ENCODE data around the gene PNCK.

The PNCK gene

GRCh38 chrX:153633048-153633447, 40.6 kb downstream of the PNCK start:
- no peaks in the 10 kb centered on the region for H3K79me2 ChIP-seq (ENCODE audit: low read length)
- no peaks in the 10 kb centered on the region for H4K20me1 ChIP-seq (ENCODE audit: insufficient read depth, low read length)
- H3K4me2 ChIP-seq (ENCODE audit: low read depth, low read length) = no peak overlapping the region
- no peaks in the 10 kb centered on the region for H3K36me3 ChIP-seq (replicated peaks; ENCODE audit: insufficient read depth, low read length)
- no peak overlapping the region for H3K9ac ChIP-seq (ENCODE audit: low read length)
- no peak overlapping the region for H3K27ac ChIP-seq (ENCODE audit: low read length)
- no peak overlapping the region for H2AFZ ChIP-seq (ENCODE audit: low read length)
- TF ChIP-seq EZH2phosphoT487 (IDR thresholded peaks at IDR 0.05; ENCODE audit: low read length) = no peak
- TF ChIP-seq EZH2 (optimal IDR thresholded peaks at IDR 0.05; ENCODE audit: low read depth, low read length) = no peak
- TF ChIP-seq CTCF (IDR thresholded peaks at IDR 0.05; ENCODE audit: low read length) = no peak
- no peaks in the 10 kb centered on the region for H3K9me2 ChIP-seq (replicated peaks; ENCODE audit: insufficient read depth, low read length)
- no peaks in the 10 kb centered on the region for H3K4me1 ChIP-seq (ENCODE audit: low read length)
- no peak overlapping the region for H3K4me3 ChIP-seq (ENCODE audit: low read length)
- no peak for DNase-seq
- peaks cover 66% of the 10 kb centered on the region for H3K27me3 ChIP-seq (replicated peaks; ENCODE audit: insufficient read depth, low read length)
- H3F3A ChIP-seq (ENCODE audit: insufficient read depth, low read length) = no peaks in the 10 kb centered on the region
- no peaks in the 10 kb centered on the region for H3K9me3 ChIP-seq (replicated peaks; ENCODE audit: insufficient read depth, low read length)

GRCh38 chrX:153632595-153632946, 41.0 kb downstream of the PNCK start:
- DNase-seq = no peak
- H3K27ac ChIP-seq (ENCODE audit: low read length) = no peak overlapping the region
- H3F3A ChIP-seq (ENCODE audit: insufficient read depth, low read length) = no peaks in the 10 kb centered on the region
- TF ChIP-seq CTCF (IDR thresholded peaks at IDR 0.05; ENCODE audit: low read length) = no peak
- TF ChIP-seq EZH2phosphoT487 (IDR thresholded peaks at IDR 0.05; ENCODE audit: low read length) = no peak
- no peak for TF ChIP-seq EZH2 (optimal IDR thresholded peaks at IDR 0.05; ENCODE audit: low read depth, low read length)
- H3K36me3 ChIP-seq (replicated peaks; ENCODE audit: insufficient read depth, low read length) = no peaks in the 10 kb centered on the region
- H3K4me3 ChIP-seq (ENCODE audit: low read length) = no peak overlapping the region
- H3K27me3 ChIP-seq (replicated peaks; ENCODE audit: insufficient read depth, low read length) = peaks cover 64% of the 10 kb centered on the region
- H3K9ac ChIP-seq (ENCODE audit: low read length) = no peak overlapping the region
- H3K9me3 ChIP-seq (replicated peaks; ENCODE audit: insufficient read depth, low read length) = no peaks in the 10 kb centered on the region
- H4K20me1 ChIP-seq (ENCODE audit: insufficient read depth, low read length) = no peaks in the 10 kb centered on the region
- no peaks in the 10 kb centered on the region for H3K4me1 ChIP-seq (ENCODE audit: low read length)
- H3K9me2 ChIP-seq (replicated peaks; ENCODE audit: insufficient read depth, low read length) = no peaks in the 10 kb centered on the region
- H3K79me2 ChIP-seq (ENCODE audit: low read length) = no peaks in the 10 kb centered on the region
- H2AFZ ChIP-seq (ENCODE audit: low read length) = no peak overlapping the region
- no peak overlapping the region for H3K4me2 ChIP-seq (ENCODE audit: low read depth, low read length)

GRCh38 chrX:153631907-153632594, 41.6 kb downstream of the PNCK start:
- no peaks in the 10 kb centered on the region for H4K20me1 ChIP-seq (ENCODE audit: insufficient read depth, low read length)
- no peaks in the 10 kb centered on the region for H3K79me2 ChIP-seq (ENCODE audit: low read length)

More at GRCh38 chrX:153631907-153632594, 41.6 kb downstream of the PNCK start:
- H3K4me3 ChIP-seq (ENCODE audit: low read length) = no peak overlapping the region
- H3K9ac ChIP-seq (ENCODE audit: low read length) = no peak overlapping the region
- peaks cover 66% of the 10 kb centered on the region for H3K27me3 ChIP-seq (replicated peaks; ENCODE audit: insufficient read depth, low read length)
- no peaks in the 10 kb centered on the region for H3K9me3 ChIP-seq (replicated peaks; ENCODE audit: insufficient read depth, low read length)
- H3K9me2 ChIP-seq (replicated peaks; ENCODE audit: insufficient read depth, low read length) = no peaks in the 10 kb centered on the region
- no peaks in the 10 kb centered on the region for H3K4me1 ChIP-seq (ENCODE audit: low read length)
- no peak overlapping the region for H2AFZ ChIP-seq (ENCODE audit: low read length)
- H3K27ac ChIP-seq (ENCODE audit: low read length) = no peak overlapping the region
- no peak for DNase-seq
- no peaks in the 10 kb centered on the region for H3K36me3 ChIP-seq (replicated peaks; ENCODE audit: insufficient read depth, low read length)
- TF ChIP-seq EZH2 (optimal IDR thresholded peaks at IDR 0.05; ENCODE audit: low read depth, low read length) = no peak
- TF ChIP-seq EZH2phosphoT487 (IDR thresholded peaks at IDR 0.05; ENCODE audit: low read length) = no peak
- no peak for TF ChIP-seq CTCF (IDR thresholded peaks at IDR 0.05; ENCODE audit: low read length)
- no peak overlapping the region for H3K4me2 ChIP-seq (ENCODE audit: low read depth, low read length)
- no peaks in the 10 kb centered on the region for H3F3A ChIP-seq (ENCODE audit: insufficient read depth, low read length)
